ENCODE data around the gene WDR77.
A peak's percentile ranks its signal among the peaks of the same experiment; 100 is the strongest.

Gene WDR77

DNA sequence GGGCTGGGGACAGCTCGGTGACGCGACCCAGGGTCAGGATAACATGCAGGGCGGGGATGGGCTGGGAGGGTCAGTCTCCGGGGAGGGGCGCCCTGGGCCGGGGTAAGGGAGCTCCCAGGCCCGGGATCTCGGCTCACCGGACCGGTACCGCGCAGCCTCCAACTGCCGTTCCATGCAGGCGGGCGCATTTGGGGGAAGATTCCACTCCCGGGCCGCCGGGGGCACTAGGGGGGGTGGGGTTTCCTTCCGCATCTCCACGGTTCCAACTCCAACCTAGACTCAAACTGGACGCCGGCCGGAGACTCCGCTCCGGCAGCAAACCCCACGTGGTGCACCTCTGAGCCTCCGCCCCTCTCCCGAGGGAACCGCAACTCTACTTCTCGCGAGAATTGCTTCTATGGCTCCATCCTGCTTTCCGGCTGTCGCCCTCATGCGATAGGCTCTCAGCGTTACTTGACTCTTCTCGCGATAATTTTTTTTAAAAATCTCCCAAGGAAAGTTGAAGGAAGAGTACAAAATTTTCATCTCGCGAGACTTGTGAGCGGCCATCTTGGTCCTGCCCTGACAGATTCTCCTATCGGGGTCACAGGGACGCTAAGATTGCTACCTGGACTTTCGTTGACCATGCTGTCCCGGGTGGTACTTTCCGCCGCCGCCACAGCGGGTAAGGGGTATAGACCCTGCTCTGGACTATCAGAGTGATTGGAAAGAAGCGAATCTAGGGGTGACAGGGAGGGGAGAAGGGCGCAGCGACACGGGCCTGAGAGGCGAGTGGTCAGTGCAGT is at the start of gene WDR77, which contains the start of gene ATP5PB:
Gene WDR77, minus strand, starts transcription at position 339 of the 785 bp plus-strand sequence. Its CDS starts 87 bp downstream, at position 252.
Gene ATP5PB, plus strand, starts transcription at position 547 of the 785 bp plus-strand sequence. Its CDS starts 78 bp downstream, at position 625.
- peak; percentile 99 for DNase-seq (ENCODE audit: low read depth)

DNA sequence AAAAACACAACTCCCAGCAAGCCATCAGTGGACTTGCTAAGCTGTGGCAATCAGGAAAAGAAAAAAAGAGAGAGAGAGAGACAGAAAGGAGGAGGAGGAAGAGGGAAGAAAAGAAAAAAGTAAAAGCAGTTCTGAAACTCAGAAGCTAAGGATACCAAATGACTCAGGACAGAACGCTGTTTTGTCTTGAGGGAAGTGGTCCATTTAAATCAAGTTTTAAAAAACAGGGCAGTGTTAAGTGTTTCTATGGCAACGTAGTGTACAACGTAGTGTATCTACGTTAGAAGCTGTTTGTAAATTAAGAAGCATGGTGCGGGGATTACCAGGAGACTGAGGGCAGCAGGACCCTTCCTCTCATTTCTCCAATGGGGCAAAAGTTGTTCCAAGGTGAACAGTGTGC is 48.5 kb upstream of the WDR77 start:
- no peak for DNase-seq (ENCODE audit: low read depth)

DNA sequence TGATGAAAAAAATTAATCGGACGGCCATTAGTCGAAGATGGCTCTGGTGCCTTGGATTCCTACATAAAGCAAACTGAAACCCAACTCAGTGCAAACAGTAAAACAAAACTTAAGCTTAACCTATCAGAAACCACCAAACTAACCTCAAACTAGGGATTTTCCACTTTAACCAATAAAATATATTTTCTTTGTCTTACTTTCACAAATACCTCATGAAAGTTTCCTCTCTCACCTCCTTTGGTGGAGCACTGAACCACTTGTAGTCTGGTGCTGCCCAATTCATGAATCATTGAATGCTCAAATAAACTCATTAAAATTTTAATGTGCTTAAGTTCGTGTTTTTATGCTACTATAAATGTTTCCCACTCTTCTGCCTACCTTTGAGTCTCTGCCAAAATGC is 47.3 kb upstream of the WDR77 start:
- no peak for DNase-seq (ENCODE audit: low read depth)

DNA sequence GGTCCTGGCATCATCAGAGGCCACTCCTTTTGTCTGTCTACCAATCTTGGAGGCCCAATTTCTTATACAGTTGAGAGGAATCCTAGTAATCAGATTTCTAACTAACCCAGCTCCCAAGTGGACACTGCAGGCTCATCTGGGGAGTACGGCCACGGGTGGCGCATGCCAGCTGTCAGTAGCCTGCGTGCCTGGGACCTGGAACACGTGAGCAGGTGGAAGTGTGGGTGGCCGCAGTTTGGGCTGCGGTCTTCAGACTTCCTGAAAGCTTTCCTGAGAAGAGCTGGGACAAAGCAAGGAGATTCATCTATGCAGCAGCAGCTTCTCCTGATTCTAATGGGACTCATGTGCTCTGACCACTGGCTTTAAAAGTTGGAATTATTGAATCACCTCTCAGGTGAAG is 42.0 kb upstream of the WDR77 start:
- DNase-seq (ENCODE audit: low read depth): no peak

DNA sequence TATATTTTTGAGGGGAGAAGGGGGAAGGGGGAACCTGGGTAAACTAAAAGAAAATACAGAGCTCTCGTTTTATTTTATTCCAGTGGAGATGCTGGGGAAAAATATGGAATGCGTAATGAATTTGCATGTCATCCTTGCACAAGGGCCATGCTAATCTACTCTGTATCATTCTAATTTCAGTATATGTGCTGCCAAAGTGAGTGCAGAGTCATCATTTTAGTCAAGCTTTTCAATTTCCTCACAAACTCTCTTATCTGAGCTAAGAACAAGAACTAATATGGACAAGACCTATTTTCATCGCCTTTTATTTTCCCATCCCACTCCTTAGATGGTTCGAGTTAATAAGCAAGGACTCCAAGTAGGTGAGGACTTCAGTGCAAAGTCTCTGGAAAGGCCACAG is 41.2 kb upstream of the WDR77 start:
- no peak for DNase-seq (ENCODE audit: low read depth)

DNA sequence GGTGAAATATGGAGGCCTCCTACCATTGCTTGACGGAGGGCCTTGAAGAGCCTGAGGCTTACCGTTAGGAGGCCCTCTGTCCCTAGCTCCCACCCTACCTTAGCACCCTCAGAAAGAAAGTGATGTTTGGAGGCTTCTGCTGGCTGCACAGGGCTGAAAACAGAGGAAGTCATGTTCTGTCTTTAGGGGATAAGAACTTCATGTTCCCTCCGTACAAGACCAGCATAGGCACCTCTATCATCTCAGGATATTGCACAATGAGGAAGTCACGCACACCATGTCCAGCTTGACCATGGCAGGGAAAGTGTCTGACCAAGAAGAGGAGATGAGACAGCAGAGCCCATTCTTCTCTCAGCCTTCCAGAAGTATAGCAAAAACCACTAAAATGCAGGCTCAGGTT is 40.5 kb upstream of the WDR77 start:
- DNase-seq (ENCODE audit: low read depth): no peak

DNA sequence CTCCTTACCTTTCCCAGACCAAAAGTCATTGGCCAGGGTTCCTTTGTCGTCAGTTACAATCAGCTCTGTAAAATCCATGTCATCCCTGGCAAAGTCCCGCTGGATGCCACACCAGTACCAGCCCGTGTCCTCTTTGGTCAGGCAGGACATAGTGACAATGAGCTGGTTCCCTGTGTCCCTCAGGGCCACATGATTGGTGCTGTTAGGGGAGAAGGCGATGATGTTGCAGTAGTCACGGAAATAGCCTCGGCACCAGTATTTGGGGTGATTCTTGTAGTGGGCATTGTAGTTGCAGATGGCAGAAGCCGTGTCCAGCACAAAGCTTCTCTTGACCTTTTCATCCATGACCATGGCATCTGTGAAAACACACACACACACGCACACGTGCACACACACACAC is 39.6 kb upstream of the WDR77 start:
- no peak for DNase-seq (ENCODE audit: low read depth)

DNA sequence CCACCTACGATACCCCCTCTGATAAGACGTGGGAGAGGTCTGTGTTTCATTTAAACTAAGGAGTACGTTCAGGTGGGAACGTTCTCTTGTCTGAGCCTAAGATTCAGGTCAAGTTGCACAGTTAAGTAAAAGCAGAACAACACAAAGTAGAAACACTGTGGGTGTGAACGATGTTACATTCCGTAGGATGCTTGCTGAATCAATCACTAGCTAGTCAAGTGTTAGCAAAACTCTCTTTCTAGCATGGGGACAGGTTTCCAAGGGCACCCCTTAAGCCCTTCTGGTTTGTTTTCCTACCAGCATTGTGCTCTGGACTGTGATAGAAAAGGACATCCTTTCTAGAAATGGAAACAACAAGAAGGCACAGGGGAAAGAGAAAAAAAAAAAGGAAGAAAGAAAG is 38.1 kb upstream of the WDR77 start:
- no peak for DNase-seq (ENCODE audit: low read depth)

DNA sequence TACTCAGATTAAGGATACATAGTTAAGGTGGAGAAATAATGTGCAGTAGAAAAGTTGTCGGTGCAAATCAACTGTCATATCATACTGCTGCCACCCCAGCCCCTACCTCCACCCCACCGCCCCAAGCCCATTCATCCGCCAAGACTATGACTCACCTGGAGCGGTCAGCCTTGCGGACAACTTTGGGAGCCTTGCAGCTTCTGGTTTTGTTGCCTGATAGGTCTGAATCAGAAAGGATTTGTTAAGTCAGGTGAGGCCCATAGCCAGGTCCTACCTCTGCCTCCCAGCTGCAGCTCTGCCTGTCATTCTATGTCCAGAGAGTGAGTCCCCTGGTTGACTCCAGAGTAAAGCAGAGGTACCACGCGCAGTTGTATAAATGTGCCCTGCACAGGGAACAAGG is 37.4 kb upstream of the WDR77 start:
- no peak for DNase-seq (ENCODE audit: low read depth)

DNA sequence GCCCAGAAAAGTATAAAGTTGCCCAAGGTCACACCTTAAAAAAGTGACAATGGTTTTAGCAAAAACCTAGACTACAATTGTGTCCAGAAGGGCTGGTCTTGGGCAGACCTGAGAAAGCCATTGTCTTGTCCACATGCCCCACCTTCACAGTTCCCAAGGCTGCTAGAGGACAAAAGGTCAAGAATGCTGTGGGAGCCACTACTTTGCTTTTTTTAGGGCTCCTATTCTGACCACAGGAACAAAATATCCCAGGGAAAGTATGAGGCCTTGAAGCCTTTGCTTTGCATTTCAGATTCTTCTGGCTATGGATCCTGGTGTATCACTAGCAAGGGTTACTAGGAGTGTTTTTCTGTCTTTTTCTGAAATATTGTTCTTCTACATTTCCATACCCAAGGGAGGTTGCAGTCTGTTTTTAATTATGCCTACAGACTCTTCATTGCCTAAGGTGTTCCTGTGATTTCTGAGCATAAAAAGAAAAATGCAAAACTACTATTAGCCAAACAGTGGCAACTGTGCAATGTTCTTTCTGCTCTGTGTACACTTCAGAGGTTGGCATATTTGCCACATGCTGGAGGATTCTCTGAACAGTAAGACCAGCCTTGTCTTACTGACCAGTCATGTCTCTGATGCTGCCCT is 35.5 kb upstream of the WDR77 start:
- no peak for DNase-seq (ENCODE audit: low read depth)

DNA sequence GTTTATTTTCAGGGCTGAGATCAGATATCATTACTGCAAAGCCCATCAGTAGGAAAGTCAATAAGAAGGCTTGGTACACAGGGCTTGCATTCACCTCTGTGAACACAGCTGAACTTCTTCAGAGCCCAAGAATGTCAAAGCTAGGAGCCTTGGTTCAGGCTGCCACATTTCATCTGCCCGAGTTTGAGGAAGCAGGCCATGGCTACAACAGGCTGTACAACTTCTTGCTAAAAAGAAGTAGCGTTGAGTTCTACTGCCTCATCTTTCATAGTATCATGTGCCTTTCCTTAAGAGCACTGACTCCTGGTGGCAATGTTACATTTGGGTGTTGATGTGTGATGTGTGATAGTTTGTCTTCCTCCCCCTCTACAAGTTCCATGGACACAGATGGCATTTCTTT is 34.8 kb upstream of the WDR77 start:
- no peak for DNase-seq (ENCODE audit: low read depth)

DNA sequence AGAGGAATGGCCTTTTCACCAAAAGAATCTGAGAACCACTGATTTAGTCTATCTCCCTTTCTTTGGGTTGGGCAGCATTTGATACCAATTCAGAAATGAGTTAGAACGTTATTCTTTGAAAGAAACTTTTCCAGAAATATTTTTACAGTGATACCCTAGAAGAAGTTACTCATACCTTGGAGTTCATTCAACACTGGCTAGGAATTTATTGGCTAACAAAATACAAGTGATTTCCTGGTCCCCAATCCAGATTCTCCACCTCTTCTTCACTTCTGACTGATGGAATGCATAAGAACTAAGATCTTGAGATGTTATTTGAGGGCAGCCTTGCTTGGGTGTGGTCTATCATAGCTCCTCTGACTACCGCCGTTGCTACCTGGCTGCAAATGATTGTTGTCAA is 34.1 kb upstream of the WDR77 start:
- peak; percentile 37 for DNase-seq (ENCODE audit: low read depth)

DNA sequence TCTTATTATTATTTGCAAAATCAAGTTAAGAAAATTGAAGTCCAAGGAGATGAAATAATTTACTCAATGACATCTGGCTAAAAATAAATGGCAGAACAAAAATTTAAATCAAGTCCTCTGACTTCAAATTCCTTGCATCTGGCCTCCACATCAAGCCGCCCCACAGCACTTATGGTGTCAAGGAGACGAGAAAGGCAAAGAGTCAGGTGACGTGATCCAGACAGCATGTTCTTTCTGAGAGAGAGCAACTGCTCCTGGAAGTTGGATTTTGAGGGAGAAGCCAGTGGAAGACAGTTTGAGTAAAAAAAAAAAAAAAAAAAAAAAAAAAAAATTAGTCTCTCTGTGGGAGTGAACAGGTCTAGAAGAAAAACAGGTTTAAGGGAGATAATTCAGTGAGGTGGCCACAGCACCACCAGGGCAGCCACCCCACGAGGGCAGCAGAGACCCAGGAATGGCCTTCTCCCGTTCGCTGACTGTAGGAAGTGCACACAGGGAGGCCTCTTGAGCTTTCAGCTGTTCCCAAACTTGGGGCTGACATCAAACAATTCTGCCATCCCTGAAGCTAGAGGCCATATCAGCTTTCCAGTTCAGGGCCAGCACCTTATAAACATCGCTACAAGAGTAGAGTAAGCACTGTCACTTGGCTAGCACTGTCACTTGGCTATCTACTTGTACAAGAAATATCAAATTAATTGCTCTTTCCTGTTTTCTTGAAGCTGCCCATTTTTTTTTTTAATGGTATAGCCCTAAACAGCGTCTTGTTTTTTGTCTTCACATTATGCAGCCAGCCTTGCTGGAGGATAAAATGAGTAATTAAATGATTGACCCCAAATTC is 32.5 kb upstream of the WDR77 start:
- DNase-seq (ENCODE audit: low read depth): peak; percentile 48

DNA sequence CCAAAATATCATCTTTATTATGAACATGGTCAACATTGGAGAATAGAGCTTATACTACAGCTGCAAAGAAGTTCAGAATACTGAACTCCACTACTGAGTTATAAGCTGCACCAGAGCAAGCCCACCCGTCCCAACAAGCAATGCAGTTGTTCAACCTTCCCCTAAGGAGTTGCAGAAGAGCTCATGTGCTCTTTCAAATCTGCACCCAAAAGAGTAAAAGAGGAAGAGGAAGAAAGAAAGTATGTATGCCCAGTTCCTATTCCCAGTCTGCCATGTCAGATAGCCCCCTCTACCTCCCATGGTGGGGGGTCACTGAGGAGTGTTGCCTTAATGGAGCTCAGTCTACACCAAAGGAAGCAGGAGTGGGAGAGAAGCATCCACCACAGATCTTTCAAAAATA is 31.6 kb upstream of the WDR77 start:
- no peak for DNase-seq (ENCODE audit: low read depth)

DNA sequence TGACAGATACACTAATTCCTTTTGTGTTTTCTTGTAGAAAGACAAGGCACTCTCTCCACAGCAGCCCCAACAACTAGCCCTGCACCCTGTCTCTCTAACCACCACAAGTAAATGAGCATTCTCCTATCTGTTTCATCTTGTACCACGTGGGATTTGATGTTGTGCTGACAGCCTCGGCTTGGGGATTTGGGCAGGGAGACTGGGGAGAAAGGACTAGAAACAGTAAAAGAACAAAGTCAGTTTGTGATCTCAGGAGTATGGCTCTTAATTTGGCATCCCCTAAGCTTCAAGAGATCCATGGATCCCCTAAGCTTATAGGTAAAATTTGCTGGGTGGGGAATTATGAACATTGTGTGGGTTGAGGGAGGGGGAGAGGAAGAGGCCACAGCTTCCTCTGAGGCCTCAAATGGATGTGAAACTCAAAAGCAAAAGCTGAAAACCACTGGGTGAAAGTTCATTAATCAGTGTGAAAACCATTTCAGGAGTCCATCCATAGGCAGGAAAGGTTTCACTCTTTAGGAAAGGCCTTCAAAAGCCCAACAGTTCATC is 27.8 kb upstream of the WDR77 start:
- no peak for DNase-seq (ENCODE audit: low read depth)

DNA sequence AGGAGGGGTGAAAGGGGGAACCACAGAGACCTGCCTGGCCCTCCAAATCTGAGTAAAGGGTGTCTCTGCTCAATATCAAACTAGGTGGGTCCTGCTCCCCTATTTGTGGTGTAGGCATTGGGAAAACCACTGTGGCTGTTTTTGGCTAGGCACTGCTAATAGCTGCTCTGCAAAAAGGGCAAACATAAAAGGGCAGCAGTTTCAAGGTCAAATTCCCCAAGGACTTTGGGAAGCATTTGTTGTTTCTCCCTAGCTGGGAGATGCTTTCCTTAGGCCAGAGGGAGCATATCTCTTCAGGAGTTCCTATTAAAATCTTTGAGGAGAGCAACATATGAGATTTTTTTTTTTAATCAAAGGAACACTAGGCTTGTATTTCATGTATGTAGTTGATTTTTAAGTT is 27.2 kb upstream of the WDR77 start:
- no peak for DNase-seq (ENCODE audit: low read depth)

DNA sequence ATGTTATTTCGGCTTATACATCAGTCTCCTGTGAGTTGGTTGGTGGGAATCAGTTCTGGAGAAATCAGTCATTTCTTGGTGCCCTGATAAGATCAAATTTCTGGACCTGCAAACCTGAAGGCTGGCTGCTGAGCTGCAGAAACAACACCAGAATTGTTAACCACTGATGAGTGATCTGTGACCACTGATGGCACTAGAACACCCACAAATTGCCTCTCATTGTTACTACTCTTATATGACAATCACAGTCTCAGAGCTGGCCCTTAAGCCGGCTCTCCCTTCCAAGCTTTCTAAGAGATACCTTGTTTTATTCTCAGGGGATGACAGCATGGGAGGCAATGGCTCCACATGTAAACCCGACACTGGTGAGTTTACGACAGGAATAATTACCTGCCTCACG is 26.6 kb upstream of the WDR77 start:
- DNase-seq (ENCODE audit: low read depth): no peak

DNA sequence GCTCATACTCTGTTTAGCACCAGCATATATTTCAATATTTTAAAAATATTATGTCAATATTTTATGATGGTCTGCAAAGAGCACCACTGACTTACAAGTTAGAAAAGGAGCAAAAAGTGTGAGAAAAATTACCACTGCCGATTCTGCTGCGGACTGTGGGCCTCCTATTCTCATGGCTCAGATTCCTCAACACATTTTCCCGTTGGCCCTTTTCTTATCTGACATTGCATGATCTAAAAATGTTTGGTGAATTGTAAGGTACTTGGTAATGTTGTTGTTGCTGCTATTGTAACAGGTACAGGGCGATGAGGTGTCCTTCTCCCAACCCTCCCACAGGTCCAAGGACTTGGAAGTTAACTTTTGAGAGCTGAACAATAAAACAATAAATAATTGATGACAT is 25.5 kb upstream of the WDR77 start:
- no peak for DNase-seq (ENCODE audit: low read depth)

DNA sequence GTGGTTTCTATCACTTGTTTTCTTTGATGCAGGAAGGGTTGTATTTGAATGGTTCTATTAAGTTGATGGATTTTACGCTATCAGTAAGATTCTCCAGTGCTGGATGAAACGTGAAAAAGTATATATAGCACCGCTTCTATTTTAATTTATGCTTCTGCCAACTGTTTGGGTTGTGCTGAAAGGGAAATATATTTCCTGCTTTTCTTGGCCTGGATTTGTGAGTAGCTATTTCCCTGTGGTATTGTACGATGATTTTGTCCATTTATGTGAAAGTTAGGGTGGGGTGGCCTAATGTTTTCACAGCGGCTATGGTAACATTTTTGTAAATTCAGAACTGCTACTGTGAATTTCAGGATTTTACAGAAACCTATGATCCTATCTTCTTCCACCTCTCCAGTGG is 25.1 kb upstream of the WDR77 start:
- peak; percentile 42 for DNase-seq (ENCODE audit: low read depth)

DNA sequence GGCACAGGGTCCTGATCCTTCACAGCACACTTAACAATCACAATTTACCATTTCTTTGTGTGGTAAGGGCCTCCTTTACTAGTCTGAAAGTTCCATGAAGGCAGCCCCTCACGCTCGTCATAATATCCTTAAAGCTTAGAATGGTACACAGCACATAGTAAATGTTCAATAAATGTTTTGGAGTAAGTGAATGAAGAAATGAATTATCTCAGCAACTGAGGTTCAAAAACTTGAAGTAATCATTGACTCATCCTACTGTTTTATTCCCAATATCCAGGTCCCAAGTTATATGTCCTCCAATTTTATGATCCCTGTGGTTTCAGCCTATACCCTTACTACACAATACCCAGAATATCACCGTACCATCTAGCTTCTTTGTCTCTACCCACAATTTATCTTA is 22.5 kb upstream of the WDR77 start:
- no peak for DNase-seq (ENCODE audit: low read depth)

DNA sequence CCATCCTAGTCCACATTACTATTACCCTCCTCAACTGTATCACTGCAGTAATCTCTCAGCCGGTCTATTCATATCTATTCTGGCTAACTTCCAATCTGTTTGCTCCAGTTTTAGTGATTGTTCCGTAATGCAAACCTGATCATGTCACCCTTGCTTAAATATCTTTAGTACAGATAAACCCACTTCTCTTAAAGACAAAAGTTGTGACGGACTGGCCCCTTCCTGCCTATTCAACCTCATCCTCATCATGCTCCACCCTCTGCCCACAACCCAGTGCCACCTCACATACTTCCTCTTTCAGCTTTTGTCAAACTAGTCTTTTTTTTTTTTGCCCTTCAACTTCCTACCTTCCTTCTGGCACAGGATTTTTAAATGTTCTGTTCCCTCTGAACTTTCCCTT is 22.0 kb upstream of the WDR77 start:
- no peak for DNase-seq (ENCODE audit: low read depth)

DNA sequence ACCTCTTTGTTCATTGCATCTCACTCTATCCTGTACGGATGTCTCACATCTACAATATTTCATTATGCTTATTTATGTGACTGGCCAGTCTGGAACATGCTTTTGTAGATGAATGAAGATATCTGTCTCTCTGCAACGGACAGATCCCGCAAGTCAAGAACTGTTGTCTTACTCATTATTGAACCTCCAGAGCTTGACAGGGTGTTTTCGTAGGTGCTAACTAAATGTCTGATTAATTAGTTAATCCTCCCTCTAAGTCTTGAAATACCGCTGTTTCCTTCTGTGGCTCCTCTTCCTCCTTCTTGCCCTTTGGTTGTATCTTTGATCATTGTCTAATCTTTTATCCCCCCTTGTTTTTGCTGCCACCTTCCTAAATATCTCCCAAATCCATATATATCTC is 21.5 kb upstream of the WDR77 start:
- no peak for DNase-seq (ENCODE audit: low read depth)

DNA sequence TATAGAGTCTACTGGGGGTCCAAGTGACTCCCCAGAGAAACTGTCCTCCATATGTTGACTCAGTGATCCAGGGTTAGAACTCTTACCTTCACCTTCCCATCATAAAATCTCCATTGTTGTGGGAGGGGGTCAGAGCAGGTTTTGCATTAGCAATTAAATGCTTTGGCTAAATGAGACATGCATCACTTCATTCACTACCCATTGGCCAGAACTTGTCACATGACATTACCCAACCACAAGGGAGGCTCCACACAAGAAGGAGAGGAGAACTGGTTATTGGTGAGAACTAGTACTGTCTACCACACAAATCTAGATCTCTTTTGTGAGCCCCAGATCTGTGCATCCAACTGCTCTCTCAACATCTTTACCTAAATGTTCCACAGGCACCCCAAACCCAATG is 20.5 kb upstream of the WDR77 start:
- no peak for DNase-seq (ENCODE audit: low read depth)
